WI38 (cell line): ENCODE results near the gene COL5A1.

Experiments
- H3K4me3 ChIP-seq: 2 replicates; pipeline ENCODE4 v1.5.1; 2011; ENCODE audit warnings: low read depth, mild to moderate bottlenecking, control low read depth, low read length
- TF ChIP-seq, protein P1 (sequence below): IDR thresholded peaks from 2 replicates; pipeline ENCODE4 v1.5.1; 2012; ENCODE audit warnings: low read depth, mild to moderate bottlenecking, control low read depth, low read length

COL5A1 gene

GRCh38 chr9:134611046-134611445 is 30.6 kb upstream of the COL5A1 start:
- H3K4me3 ChIP-seq: no peak overlapping the region
- TF ChIP-seq, protein P1, sequence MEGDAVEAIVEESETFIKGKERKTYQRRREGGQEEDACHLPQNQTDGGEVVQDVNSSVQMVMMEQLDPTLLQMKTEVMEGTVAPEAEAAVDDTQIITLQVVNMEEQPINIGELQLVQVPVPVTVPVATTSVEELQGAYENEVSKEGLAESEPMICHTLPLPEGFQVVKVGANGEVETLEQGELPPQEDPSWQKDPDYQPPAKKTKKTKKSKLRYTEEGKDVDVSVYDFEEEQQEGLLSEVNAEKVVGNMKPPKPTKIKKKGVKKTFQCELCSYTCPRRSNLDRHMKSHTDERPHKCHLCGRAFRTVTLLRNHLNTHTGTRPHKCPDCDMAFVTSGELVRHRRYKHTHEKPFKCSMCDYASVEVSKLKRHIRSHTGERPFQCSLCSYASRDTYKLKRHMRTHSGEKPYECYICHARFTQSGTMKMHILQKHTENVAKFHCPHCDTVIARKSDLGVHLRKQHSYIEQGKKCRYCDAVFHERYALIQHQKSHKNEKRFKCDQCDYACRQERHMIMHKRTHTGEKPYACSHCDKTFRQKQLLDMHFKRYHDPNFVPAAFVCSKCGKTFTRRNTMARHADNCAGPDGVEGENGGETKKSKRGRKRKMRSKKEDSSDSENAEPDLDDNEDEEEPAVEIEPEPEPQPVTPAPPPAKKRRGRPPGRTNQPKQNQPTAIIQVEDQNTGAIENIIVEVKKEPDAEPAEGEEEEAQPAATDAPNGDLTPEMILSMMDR: no peak

DNA sequence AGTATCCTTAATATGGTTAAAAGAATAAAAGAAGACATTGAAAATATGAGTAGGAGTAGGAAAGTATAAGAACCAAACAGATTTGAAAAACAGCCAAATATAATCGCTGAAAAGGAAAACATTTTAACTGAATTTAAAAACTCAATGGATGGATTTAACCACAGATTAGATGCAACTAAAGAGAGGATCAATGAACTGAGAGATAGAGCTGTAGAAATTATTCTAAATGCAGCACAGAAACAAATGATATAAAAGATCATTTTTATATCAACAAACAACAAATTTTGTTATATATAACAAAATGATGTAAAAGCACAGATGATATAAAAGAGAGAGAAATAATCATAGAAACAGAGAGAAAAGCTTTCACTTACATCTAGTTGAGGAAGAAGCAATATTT is 29.3 kb upstream of the COL5A1 start:
- TF ChIP-seq, protein P1: no peak
- H3K4me3 ChIP-seq: no peak overlapping the region

DNA sequence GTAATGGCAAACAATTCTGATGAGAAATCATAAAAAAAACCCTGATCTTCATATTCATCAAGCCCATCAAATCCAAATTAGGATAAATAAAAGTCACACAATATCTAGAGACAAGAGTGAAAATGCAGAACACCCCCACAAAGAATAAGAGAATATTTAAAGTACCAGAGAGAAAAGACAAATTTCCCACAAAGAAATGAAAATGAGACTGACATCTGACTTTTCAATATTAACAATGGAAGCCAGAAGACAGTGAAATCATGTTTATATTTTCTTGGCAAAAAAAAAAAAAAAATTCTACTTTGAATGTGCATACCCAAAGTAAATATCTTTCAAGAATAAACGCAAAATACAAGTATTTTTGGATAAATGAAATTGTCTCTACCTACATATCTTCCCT is 28.9 kb upstream of the COL5A1 start:
- no peak overlapping the region for H3K4me3 ChIP-seq
- TF ChIP-seq, protein P1: no peak

DNA sequence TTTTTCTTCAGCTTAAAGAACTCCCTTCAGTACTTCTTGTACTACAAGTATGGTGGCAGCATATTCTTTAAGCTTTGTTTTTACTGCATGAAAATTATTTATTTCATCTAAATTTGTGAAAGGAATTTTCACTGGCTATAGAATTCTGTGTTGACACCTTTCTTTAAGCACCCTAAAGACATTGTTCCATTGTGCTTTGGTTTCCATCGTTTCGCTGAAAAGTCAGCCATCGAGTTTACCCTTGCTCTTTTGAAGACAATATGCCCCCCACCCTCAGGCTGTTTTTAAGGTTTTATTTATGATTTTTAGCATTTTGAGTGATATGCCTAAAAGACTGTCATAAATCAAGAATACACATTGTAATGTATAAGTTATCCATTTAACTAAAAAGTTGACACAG is 27.3 kb upstream of the COL5A1 start:
- TF ChIP-seq, protein P1: no peak
- no peak overlapping the region for H3K4me3 ChIP-seq

- no peak overlapping the region for H3K4me3 ChIP-seq
- TF ChIP-seq, protein P1: no peak
Observed at GRCh38 chr9:134616341-134616740, 25.3 kb upstream of the COL5A1 start.

GRCh38 chr9:134617246-134617645 is 24.4 kb upstream of the COL5A1 start:
- H3K4me3 ChIP-seq: no peak overlapping the region
- TF ChIP-seq, protein P1: no peak

DNA sequence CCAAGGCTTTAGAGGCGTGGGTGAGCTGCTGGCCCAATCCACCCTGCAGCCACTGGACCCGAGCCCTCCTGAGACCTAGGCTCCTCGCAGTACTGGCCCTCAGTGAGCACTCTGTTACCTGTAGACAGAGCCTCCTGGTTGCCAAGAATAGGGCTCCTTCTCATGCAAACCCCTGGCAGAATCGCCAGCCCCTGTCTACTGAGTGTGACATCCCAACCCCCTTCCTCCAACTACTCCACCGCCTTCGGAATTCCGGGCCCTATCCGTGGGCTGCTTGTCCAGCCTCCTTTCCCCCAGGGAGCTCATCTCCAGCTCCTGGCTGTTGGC is 23.8 kb upstream of the COL5A1 start:
- no peak overlapping the region for H3K4me3 ChIP-seq
- TF ChIP-seq, protein P1: no peak
